Activated naive CD4-positive, alpha-beta T cell (primary cell): ENCODE results near the gene DNM3.

Experiments
- DNase-seq, 4 experiments: peaks; one replicate each; lab custom pipeline; 2025; lab: John Stamatoyannopoulos, UW

DNM3 gene

DNA sequence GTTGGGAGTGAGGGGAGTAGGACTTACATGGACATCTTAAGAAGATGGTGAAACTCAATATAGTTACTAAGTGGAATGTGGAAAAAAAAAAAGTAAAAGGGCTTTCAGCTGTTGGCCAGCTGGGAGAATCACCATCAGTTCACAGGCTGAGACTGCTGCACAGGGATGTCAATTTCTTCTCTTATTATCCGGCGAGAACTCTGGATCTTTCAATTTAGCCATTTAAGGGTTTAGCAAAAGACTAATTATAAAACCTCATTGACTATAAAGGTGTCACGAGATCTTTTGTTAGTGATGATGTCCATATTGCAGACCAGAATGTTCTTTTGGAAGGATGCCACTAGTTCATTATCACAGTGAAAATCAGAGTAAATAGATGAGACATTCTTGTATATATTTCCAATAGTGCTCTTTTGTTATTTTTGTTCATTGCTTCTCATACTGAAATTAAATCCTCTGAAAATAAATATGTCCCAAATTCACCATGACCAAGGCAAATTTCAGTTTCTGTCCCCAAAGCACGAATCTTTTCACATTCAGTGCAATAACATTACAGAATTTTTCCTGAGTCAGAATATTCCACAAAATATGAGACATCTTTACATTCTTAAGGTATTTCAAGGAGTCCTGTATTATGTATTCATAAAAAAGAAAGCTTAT, 266.1 kb downstream of the DNM3 start:
- DNase-seq = no peak

DNA sequence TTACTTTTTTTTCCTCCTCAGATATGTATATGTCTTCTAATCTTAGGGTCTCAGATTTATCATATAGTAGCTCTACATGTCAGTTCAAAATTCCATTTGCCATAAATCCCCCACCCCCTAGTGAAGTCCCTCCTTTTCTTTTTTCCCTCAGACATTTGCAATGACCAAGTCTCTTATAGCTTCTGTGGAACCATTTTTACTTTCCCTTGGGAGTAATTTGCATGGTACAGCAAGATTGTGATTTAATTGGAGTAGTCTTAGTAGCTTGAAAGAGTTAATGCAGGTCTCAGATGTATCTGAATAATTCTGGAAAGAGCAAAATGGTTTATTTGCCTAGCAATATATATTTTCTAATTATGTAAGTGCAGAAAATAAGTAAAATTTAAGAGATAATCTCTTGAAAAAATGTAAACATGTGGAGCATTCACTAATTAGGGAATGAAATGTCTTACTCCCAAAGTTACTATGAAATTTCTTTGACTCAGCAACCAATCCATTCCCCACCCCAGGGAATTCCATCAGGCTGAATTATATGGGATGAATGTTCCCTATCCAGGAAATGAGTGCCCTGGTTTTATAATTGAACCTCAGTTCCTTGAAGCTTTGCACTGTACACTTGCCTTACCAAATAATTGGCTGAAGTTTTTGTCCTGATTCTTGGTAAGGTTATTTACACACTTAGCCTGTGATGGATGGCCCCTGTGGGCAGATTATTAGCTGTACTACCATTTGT, 267.0 kb downstream of the DNM3 start:
- no peak for DNase-seq

DNA sequence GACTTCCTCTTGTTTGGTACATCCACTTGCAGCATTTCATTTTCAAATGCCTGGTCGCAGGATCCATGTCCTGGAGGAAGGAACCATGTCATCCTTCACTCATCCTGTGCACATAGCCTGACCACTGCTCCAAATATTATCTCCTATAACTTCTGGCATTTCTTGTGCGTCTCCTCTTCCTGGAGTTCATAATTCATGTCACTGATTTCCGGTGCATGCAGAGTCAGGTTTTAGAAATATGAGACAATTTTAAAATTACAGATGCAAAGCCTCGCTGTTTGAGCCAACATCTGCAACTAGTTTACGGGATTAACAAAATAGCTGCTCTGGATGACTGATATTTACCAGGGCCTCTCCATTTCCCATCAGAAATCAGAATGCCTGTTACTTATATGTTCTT, 268.1 kb downstream of the DNM3 start:
- DNase-seq = no peak

DNA sequence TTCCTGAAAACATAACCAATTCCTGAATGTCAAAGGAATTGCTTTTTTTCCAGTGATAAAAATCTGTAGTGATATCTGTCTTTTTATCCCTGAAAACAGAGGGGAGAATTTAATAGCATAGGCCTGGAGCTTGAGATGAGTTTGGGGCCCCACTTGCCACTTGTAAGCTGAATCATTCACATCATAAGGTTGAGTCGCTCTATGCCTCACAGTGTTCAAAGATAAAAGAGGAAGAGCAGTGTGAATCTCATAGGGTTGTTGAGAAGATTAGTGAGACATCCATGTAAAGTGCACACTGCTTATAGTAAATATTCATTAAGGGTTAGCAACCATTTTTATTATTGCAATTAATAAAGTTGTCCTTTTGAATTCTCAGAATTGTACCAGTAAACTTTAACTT, 271.3 kb downstream of the DNM3 start:
- no peak for DNase-seq

DNA sequence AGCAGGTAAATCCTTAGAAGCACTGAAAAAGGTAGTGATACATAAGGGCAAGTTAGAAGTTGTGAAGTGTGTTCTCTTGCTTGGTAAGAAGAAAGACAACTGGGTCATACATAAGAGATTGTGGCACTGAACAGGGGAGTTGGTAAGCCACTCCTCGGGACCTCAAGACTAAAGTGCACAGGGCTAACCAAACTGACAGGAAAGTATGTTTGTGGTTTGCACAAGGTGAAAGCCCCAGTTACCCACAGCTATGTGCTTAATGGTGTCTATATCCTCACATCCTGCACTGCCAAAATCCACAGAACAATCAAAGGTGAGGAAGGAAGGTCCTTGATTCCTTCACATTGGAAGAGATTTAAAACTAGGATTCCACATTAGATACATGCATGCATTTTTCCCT, 276.5 kb downstream of the DNM3 start:
- no peak for DNase-seq

DNA sequence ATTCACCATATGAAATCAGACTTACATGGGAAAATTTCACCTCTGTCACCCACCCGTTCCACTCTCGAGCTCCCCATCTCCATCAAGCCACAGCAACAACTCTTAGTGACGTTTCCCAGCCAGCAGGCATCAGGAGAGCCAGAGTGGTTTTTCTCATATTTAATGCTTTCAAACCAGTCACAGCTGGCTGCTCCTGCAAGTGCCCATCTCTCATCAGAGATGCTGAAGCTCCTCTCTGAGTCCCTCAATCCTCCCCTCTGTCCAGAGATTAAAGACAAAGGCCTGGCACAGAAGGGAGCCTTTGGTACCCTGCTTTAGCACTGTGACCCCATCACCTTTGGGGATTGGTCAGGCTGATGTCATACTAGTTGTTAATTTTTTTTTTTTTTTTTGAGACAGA, 277.3 kb downstream of the DNM3 start:
- no peak for DNase-seq

DNA sequence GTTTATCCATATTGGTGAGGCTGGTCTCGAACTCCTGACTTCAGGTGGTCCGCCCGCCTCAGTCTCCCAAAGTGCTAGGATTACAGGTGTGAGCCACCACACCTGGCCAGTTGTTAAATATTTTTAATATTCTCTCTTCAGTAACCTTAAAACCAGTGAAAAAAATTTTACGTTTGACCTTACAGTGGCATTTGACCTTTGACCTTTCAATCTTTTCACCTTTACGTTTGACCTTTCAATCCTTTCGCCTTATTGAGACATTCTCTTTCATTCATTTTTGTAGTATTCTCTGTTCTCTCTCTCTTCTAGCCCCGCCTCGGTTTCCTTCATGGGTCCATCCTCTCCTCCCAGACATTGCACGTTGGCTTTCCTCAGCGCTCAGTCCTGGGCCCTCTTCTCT, 277.9 kb downstream of the DNM3 start:
- DNase-seq = no peak

DNA sequence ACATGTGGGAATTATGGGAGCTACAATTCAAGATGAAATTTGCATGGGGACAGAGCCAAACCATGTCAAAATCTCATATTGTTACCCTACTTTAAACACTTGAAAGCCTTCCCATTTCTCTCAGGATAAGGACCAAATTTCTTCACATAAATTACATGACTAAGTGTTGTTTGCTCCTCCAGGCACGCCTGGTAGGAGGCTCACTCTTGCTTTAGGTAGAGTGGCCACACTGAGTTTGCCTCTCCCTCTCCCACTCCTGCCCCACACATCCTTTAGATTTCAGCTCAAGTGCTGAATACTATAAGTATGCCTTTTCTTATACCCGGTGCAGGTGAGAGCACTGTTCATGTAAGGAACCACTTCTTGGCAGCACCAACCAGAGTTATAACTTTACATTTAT, 279.1 kb downstream of the DNM3 start:
- DNase-seq = no peak

DNA sequence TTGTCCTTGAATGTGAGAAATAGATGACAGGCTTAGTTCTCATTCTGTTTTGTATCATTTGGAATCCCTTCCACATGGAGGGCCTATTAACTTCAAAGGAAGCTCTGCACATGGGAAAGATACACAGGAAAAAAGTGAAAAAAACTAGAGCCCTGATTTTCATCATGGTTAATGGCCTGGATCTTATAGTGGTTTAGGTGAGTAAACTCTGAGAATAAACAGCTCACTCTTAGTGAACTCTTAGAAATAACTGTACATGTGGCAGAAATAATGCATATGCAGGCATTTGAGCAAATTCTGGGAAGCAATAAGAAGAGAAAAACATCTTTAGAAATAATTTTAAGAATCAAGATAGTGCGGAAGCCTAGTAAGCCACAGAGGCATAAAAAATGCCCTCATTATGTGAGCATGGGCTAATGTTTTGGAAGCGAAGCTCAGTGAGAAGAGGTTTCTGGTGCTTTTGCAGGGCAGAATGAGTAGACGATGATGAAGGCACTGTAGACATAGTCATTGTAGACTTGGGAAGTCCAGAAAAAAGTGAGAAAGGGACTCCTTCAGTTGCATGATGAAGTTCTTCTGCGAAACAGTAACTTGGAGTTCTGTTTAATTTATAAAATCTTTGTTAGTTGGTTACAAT, 279.9 kb downstream of the DNM3 start:
- DNase-seq = no peak

DNA sequence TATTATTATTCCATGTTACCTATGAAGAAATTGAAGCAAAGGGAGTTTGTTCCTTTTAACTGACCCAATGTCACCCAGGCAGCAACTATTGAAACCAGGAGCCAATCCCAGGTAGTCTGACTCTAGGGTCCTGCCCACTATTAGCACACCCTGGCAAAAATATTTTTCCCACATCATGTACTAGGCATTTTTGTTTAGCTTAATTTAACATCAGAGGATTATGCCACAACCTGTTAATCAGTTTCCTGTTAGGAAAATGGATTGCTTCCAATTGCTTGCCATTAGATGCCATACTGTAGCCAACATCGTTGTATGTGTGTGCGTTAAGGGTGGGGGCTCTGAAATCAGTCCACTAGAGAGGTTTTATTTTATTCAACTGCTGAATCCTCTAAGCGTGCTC, 281.1 kb downstream of the DNM3 start:
- no peak for DNase-seq

DNA sequence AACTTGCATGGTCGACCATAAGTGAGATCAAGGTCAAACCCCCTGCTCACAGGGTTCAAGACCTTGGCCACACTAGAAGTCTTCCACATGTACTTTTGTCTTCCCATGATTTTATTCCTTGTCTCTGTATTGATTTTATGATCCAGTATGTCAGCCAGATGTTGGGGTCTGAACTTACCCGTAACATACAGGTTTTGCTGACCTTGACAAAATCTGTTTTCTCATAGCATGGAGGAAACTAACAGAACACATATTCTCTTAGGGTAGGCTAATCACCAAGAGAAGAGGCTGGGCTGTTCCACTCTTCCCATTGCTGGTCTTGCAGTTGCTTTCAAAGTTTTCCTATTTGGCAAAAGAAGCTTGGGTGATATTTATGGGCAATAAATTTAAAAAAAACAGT, 284.0 kb downstream of the DNM3 start:
- no peak for DNase-seq

DNA sequence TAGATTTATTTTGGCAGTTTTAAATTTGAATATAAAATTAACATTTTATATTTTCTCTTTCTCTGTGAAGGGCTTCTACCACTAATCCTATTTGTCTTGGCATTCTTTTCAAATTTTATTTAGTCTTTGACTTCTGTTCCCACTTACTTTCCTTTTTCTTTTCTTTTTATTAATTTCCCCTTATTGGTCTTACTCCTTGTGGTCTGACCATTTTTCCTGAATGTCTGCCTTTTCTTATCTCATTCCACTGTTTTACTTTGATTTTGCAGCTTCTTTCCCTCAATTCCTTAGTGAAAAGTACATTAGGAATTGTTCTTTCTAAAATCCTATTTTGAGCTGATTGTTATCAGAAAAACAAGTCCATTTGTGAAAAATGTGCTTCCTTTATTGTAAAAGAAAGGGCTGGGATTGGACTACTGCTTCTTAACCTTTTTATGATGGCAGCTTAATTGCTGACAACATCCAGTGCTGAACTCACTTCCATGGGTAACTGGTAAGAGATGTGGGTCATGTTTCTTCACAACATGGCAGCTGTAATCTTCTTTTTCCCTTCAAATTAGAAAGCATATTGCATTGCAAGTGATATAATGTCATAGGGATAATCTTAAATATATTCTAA, 284.6 kb downstream of the DNM3 start:
- DNase-seq = no peak

DNA sequence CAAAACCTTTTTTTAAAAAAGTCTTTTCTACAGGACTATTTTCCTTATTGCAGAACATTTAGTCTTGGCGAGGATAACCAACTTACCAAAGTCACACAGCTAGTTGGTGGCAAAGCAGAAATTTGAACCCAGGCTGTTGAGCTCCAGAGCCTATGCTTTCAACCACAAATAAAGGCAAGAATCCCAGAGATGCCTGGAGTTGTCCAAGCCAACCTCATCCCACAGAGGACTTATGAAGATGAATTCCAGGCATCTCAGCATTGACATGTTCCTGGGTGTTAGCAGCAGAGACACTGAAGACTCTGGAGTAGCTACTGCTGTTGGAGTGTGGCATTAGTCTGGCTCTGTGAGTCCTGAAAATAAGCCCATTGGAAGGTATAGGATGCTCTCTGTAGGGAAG, 291.5 kb downstream of the DNM3 start:
- DNase-seq = no peak

DNA sequence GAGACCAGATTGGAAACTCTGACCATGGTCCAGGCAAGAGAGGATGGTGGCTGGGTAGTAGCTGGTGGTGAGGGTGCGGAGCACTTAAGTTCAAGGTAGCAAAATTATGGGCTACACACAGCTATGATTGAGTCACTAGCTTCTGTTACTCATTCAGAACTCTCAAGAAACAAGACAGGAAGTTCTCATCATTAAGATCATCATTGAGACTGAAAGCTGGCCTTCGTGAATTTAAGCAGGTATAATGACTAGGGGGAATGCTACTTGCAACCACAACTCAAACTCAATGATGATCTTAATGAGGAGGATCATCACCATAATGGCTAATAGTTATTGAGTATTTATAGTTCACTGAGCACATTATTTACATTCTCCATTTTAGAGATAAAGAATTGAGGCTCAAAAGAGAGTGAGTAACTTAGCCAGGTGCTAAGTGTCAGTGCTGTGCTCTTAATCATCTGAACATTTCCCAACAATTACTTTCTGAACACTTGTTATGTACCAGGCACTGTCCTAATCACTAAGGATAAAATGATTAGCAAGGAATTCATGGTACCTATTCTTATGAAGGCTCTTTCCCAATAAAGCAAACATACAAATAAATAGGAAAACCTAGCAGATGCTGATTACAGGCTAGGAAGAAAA, 292.9 kb downstream of the DNM3 start:
- DNase-seq = no peak

DNA sequence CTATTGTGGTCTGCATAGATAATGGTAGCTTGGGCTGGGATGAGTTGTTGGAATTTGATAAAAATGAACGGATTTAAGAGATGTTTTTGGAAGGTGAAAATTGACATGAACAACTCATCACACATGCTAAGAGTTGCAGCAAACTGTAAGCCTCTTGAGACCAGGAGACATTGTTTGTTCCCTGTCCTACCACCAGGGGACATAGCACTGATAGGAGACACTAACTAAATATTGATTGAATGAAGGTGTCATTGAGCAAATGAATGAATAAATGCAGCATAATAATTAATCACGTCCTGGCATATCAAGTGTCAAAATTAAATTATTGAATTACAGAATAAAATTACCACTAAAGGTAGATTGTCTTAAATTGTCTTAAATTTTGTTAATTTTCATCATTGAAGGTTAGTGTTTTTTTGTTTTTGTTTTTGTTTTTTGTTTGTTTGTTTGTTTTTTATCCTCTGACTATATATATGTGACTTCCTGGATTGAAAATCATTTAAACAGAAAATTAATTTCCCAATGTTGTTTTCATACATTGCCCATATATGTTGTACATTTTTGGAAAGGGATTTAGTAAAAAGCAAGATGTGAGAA, 293.9 kb downstream of the DNM3 start:
- no peak for DNase-seq

DNA sequence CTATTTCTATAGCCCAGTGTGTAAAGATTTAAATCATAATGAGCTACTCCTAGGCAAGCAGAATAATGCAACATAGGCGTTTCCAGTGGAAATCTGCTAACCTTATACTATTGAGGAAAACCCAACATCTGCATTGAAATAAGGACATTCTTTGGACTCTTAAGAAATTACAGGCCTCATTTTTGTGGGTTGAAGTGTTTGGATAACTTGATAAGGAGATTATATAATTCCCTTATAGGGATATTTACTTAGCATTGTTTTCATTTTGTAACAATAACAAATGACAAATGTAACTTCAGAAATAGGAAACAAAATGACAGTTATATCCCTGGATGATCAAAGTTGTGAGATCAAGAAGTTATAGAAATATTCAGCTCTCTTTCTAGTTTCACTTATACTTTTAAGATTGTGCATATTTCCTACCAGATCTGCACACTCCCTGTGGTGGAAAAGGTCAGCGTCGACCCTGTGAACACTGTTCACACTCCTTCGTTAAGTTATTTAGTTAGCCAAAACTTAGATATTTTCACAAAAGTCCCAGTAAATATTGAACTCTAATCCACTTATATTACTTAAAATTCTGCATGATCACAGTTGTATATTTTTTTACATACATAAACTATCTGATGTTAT, 294.8 kb downstream of the DNM3 start:
- DNase-seq = no peak

DNA sequence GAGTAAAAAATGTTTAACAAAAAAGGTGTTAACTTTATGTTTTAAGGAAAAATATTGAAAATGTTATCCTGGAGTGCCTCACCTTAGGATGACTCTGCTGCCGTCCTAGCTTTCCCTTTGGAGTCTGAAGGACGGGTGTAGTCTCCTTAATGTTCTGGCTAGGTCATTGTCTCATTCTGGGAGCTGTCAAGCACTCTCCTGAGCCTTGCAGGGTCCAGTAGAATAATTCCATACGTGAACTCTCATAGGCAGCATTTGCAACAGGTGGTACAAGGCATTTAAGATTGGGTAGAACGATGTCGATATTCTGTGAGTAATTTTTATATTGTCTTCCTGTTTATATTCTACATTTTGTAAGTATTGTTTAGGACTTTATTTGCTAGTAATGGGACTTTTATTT, 295.6 kb downstream of the DNM3 start:
- DNase-seq = no peak

DNA sequence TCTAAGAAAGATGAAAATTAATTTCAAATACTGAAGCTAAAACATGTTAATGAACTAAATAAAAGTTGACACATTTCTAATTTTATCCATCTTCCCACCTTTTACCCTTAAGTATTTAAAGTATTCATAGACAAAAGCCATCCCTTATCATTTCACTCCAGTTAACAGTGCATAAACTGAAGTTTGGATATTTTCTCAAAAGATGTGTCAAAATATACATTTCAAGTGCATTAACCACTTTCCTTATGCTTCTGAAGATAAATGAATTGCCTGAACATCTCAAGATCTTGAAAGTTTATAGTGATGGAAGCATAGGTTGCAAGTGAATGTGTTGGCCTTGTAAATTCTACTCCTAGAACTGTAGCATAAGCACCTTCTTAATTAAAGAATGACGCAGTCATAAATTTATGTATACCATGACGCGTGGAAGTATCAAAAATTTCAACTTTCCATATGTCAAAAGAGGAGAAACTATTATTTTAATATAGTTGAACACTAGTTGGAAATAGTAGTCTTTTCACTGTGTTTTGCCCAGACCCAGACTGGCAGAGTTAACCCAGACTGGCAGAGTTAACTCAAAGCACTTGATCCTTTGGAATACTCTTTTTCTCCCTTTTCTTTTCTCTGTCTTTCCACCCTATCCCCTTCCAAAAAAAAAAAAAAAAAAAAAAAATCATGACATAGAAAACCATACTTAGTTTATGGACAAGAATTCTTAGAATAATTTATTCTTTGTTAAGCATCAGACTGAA, 296.6 kb downstream of the DNM3 start:
- no peak for DNase-seq

DNA sequence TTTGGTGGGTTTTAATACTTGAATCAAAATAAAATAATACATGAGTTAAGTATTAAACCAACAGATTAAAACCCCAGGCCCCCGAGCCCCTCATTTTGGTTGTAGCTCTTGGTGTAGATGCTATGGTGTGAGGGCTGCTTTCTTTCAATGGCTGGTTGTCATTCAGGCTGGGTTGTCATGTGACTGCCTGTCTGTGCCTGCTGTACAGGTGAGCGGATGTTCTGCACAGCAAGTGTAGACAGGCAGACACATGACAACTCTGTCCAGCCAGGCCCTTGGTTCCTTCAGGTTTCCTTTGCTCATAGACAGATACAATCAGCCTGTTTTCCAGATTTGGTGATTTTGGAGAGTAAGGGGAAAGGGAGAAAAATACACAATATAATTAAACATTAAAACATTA, 297.3 kb downstream of the DNM3 start:
- DNase-seq = no peak

DNA sequence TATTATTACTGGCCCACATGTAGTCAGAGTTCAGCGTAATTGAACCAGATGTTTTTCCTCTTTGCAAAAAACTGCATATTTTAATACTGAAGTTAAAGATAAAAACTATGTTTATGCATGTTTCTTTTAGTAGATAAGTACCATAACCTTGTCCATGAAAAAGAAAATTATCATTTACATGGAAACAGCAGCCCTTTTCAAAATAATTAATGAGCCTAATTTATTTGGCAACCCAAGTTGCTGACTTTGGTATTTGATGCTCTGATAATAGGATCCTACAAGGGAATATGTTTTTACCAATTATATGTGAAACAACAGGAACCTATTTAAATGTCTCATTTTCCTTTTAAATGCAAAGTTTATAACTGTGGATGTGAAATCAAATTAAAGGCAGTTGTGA, 297.9 kb downstream of the DNM3 start:
- DNase-seq = no peak

DNA sequence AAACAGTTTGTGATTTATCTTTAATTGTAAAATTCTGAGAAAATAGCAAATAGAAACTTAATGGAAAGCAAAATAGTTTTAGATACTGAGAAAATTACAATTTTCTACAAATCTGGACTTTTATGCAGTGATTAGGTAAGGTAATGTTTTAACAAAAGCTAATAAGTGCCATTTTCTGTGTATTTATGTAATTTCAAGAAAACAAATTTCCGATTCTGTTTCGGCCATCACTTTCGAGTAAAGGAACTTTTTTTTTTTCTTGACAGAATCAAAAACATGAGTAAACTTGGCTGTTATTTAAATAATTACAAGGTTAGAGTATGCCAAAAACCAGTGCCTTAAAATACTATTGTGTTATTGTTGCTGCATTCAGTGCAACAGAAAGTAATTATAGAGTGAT, 298.8 kb downstream of the DNM3 start:
- DNase-seq = no peak
